HG02852 (cell line): ENCODE results near the gene CLEC4E.
"Not testable (repeated sequence)": the region's sequence is repeated elsewhere in the genome, so short reads cannot be mapped to it uniquely, and the experiment has no call there.

Source experiments
- ATAC-seq: cut with Tn5 transposase; IDR thresholded peaks from one replicate; pipeline ENCODE4 v1.9.1; 2021; ENCODE audit warnings: mild to moderate bottlenecking, moderate library complexity; ENCODE audit not compliant: unreplicated experiment

The CLEC4E gene

GRCh38 chr12:8541562-8541961 lies 857 bp upstream of the CLEC4E start:
- ATAC-seq, result no peak

- ATAC-seq, result not testable (repeated sequence)
These were observed 2.9 kb downstream of the CLEC4E start for GRCh38 chr12:8537820-8538219.

- ATAC-seq, result no peak
These were observed 8.7 kb downstream of the CLEC4E start for GRCh38 chr12:8532045-8532444.

GRCh38 chr12:8527250-8528130 lies 13.2 kb downstream of the CLEC4E start:
- ATAC-seq, result no peak

GRCh38 chr12:8519171-8519570 lies 21.5 kb downstream of the CLEC4E start:
- no peak for ATAC-seq

- no peak for ATAC-seq
These were observed 22.7 kb downstream of the CLEC4E start for GRCh38 chr12:8517971-8518370.

GRCh38 chr12:8513256-8513655 lies 27.4 kb downstream of the CLEC4E start, which contains the start of gene CLEC4D:
Gene CLEC4D (plus strand): TSS chr12:8513503. CDS start chr12:8513733, 230 bp downstream.
- no peak for ATAC-seq

GRCh38 chr12:8508910-8509841 lies 31.5 kb downstream of the CLEC4E start:
- ATAC-seq, result no peak

GRCh38 chr12:8508223-8508622 lies 32.5 kb downstream of the CLEC4E start:
- ATAC-seq, result no peak

GRCh38 chr12:8507596-8507995 lies 33.1 kb downstream of the CLEC4E start:
- no peak for ATAC-seq

- no peak for ATAC-seq
These were observed 36.4 kb downstream of the CLEC4E start for GRCh38 chr12:8504351-8504750.

GRCh38 chr12:8501720-8502119 lies 39.0 kb downstream of the CLEC4E start:
- no peak for ATAC-seq

- ATAC-seq, result no peak
These were observed 41.1 kb downstream of the CLEC4E start for GRCh38 chr12:8499616-8500015.

GRCh38 chr12:8496074-8496473 lies 44.6 kb downstream of the CLEC4E start:
- ATAC-seq, result not testable (repeated sequence)

- not testable (repeated sequence) for ATAC-seq
These were observed 45.0 kb downstream of the CLEC4E start for GRCh38 chr12:8495671-8496070.

GRCh38 chr12:8493084-8493483 lies 47.6 kb downstream of the CLEC4E start:
- ATAC-seq, result peak; percentile 94

- no peak for ATAC-seq
These were observed 48.8 kb downstream of the CLEC4E start for GRCh38 chr12:8491646-8492530.
